ENCODE results near the gene DNM3.

DNA sequence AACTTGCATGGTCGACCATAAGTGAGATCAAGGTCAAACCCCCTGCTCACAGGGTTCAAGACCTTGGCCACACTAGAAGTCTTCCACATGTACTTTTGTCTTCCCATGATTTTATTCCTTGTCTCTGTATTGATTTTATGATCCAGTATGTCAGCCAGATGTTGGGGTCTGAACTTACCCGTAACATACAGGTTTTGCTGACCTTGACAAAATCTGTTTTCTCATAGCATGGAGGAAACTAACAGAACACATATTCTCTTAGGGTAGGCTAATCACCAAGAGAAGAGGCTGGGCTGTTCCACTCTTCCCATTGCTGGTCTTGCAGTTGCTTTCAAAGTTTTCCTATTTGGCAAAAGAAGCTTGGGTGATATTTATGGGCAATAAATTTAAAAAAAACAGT is 284.0 kb downstream of the DNM3 start:
- TF ChIP-seq, protein P1, sequence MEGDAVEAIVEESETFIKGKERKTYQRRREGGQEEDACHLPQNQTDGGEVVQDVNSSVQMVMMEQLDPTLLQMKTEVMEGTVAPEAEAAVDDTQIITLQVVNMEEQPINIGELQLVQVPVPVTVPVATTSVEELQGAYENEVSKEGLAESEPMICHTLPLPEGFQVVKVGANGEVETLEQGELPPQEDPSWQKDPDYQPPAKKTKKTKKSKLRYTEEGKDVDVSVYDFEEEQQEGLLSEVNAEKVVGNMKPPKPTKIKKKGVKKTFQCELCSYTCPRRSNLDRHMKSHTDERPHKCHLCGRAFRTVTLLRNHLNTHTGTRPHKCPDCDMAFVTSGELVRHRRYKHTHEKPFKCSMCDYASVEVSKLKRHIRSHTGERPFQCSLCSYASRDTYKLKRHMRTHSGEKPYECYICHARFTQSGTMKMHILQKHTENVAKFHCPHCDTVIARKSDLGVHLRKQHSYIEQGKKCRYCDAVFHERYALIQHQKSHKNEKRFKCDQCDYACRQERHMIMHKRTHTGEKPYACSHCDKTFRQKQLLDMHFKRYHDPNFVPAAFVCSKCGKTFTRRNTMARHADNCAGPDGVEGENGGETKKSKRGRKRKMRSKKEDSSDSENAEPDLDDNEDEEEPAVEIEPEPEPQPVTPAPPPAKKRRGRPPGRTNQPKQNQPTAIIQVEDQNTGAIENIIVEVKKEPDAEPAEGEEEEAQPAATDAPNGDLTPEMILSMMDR (IDR thresholded peaks at IDR 0.05; ENCODE audit: low read length) = no peak
- no peak for TF ChIP-seq EZH2 (IDR thresholded peaks at IDR 0.05; ENCODE audit: borderline replicate concordance, low read length)

Measured in OCI-LY1 (cell line).